ENCODE data around the gene CYB561. TPM values are rescaled to one million over a fixed set of nuclear protein-coding genes. Genes with fewer than 3 reads are reported as not detected.

The CYB561 gene
- total RNA-seq, 1 experiment from 2014 or later: 57.2 TPM

DNA sequence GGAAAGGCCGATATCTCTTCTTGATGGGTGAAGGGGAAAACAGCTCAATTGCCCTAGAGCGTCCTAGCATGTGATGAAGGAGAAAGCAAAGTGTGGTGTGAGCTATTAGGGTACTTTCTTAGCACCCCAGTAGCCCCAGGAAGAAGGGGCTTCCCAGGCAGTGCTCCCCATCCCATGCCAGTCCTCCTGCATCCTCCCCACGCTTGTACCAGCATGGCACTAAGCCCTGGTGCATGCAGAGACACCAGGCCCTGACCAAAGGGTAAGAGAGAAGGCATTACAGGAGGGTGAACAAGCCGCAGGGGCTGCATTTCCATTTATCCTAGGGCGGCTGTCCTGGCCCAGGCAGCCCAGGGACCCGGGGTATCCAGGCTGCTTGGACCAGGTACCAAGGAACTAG, 3.1 kb downstream of the CYB561 start:
- Mint-ChIP-seq H3K27ac (ENCODE audit: low read depth, unreplicated experiment) (no peak overlapping the region), H3K4me1 (ENCODE audit: insufficient read depth, unreplicated experiment) (peaks cover 28% of the 10 kb centered on the region)
- BruUV-seq (replicated peaks): no TSS peak

DNA sequence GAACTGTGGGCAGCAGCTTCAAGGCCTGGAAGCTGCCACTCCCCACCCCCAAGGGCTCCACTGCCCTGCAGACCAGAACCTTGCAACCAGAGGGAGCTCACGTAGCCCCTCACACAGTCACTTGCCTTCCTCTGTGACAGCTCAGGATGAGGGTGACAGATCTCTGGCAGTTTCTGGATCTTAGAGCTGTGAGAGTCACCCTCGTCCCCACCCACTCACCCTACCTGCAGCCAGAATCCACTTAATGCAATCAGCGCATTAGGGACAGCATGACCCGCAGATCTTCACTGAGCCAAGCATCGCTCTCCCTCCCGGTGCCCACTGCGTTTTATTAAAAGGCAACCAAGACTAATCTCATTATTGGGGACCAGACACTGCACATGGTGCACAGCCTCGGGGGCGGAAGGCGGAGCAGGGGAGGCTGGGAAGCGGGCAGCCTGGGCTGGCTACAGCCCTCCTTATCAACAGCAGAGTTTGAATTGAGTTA, 3.5 kb downstream of the CYB561 start:
- intact Hi-C loops (cut with micrococcal nuclease): no loop called here
- Mint-ChIP-seq H3K4me3 (ENCODE audit: unreplicated experiment) (no peak overlapping the region), H3K36me3 (ENCODE audit: insufficient read depth, unreplicated experiment) (no peaks in the 10 kb centered on the region), H3K4me1 (ENCODE audit: insufficient read depth, unreplicated experiment) (peaks cover 28% of the 10 kb centered on the region), H3K27ac (ENCODE audit: low read depth, unreplicated experiment) (no peak overlapping the region), H3K27me3 (ENCODE audit: insufficient read depth, unreplicated experiment) (no peaks in the 10 kb centered on the region), H3K9me3 (ENCODE audit: unreplicated experiment) (no peaks in the 10 kb centered on the region)
- TF ChIP-seq, protein P1, sequence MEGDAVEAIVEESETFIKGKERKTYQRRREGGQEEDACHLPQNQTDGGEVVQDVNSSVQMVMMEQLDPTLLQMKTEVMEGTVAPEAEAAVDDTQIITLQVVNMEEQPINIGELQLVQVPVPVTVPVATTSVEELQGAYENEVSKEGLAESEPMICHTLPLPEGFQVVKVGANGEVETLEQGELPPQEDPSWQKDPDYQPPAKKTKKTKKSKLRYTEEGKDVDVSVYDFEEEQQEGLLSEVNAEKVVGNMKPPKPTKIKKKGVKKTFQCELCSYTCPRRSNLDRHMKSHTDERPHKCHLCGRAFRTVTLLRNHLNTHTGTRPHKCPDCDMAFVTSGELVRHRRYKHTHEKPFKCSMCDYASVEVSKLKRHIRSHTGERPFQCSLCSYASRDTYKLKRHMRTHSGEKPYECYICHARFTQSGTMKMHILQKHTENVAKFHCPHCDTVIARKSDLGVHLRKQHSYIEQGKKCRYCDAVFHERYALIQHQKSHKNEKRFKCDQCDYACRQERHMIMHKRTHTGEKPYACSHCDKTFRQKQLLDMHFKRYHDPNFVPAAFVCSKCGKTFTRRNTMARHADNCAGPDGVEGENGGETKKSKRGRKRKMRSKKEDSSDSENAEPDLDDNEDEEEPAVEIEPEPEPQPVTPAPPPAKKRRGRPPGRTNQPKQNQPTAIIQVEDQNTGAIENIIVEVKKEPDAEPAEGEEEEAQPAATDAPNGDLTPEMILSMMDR (IDR thresholded peaks at IDR 0.05; ENCODE audit: unreplicated experiment): no peak
- ChIA-PET POLR2A (no interaction called here), CTCF (interaction anchor here (0.6 to 3.2 kb wide), 4 partner anchors 7 to 170 kb away, joined by 3 to 28 read pairs (median 18); no protein-coding TSS in a partner anchor)
- no TSS peak for BruUV-seq (replicated peaks)
- no peak for DNase-seq (ENCODE audit: unreplicated experiment)

More for the DNA sequence above, 3.1 kb downstream of the CYB561 start:
- Mint-ChIP-seq H3K4me3 (ENCODE audit: unreplicated experiment) (no peak overlapping the region), H3K9me3 (ENCODE audit: unreplicated experiment) (no peaks in the 10 kb centered on the region), H3K27me3 (ENCODE audit: insufficient read depth, unreplicated experiment) (no peaks in the 10 kb centered on the region), H3K36me3 (ENCODE audit: insufficient read depth, unreplicated experiment) (no peaks in the 10 kb centered on the region)
- DNase-seq (ENCODE audit: unreplicated experiment): no peak
- ChIA-PET POLR2A (interaction anchor here (1.7 kb wide), 1 partner anchor 11 kb away, joined by 4 read pairs; no protein-coding TSS in a partner anchor), CTCF (interaction anchor here (0.5 to 6.5 kb wide), 5 partner anchors 7 to 169 kb away, joined by 3 to 62 read pairs (median 23); partner anchors contain the start of gene ACE)
- TF ChIP-seq, protein P1 (IDR thresholded peaks at IDR 0.05; ENCODE audit: unreplicated experiment): no peak
- intact Hi-C loops (cut with micrococcal nuclease): no loop called here

DNA sequence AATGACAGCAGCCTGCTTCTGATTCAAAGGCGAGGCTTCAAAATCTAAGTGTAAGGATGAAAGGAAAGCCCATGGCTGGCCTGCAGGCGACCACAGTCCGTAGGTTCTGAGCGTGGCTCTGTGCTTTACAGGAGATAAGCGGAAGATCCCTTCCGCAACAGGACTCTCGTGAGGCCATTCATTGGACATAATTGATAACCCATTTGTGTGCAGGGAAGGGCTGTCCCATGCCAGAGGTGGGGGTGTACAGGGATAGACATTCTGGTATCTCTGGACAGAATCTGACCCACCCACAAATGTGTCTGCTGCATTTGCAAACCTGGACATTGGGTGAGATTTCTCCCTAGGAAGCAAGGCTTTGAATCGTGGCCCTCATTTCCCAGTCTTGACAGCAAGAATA, 4.0 kb downstream of the CYB561 start:
- intact Hi-C loops (cut with micrococcal nuclease): no loop called here
- no peak for DNase-seq (ENCODE audit: unreplicated experiment)
- ChIA-PET CTCF (interaction anchor here (0.6 kb wide), 1 partner anchor 171 kb away, joined by 3 read pairs; no protein-coding TSS in a partner anchor), POLR2A (no interaction called here)
- Mint-ChIP-seq H3K4me3 (ENCODE audit: unreplicated experiment) (no peak overlapping the region), H3K4me1 (ENCODE audit: insufficient read depth, unreplicated experiment) (peaks cover 23% of the 10 kb centered on the region), H3K27me3 (ENCODE audit: insufficient read depth, unreplicated experiment) (no peaks in the 10 kb centered on the region), H3K36me3 (ENCODE audit: insufficient read depth, unreplicated experiment) (no peaks in the 10 kb centered on the region), H3K9me3 (ENCODE audit: unreplicated experiment) (no peaks in the 10 kb centered on the region), H3K27ac (ENCODE audit: low read depth, unreplicated experiment) (no peak overlapping the region)
- no TSS peak for BruUV-seq (replicated peaks)
- TF ChIP-seq, protein P1 (IDR thresholded peaks at IDR 0.05; ENCODE audit: unreplicated experiment): no peak

DNA sequence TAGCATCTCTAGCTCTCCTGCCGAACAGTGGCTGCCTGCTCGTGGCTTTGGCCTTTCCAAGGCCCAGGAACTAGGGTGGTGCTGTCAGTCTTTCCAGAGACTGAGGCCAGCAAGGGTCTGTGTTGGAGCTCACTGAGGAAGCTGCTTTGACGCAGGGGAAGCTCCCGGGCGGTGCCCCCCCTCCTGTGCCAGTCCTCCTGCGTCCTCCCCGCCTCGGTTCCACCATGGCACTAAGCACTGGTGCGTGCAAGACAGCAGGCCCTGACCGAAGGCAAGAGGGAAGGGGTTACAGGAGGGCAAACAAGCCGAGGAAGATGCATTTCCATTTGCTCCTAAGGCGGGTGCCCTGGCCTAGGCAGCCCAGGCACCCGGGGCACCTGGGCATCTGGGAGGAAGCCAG, 4.5 kb downstream of the CYB561 start:
- Mint-ChIP-seq H3K4me1 (ENCODE audit: insufficient read depth, unreplicated experiment) (peaks cover 23% of the 10 kb centered on the region), H3K4me3 (ENCODE audit: unreplicated experiment) (no peak overlapping the region), H3K27me3 (ENCODE audit: insufficient read depth, unreplicated experiment) (no peaks in the 10 kb centered on the region), H3K27ac (ENCODE audit: low read depth, unreplicated experiment) (no peak overlapping the region), H3K9me3 (ENCODE audit: unreplicated experiment) (no peaks in the 10 kb centered on the region), H3K36me3 (ENCODE audit: insufficient read depth, unreplicated experiment) (no peaks in the 10 kb centered on the region)
- TF ChIP-seq, protein P1 (IDR thresholded peaks at IDR 0.05; ENCODE audit: unreplicated experiment): no peak
- no peak for DNase-seq (ENCODE audit: unreplicated experiment)
- ChIA-PET POLR2A (no interaction called here), CTCF (interaction anchor here (0.6 kb wide), 1 partner anchor 35 kb away, joined by 5 read pairs; no protein-coding TSS in a partner anchor)
- no TSS peak for BruUV-seq (replicated peaks)
- intact Hi-C loops (cut with micrococcal nuclease): no loop called here

Data from MCF 10A (cell line).